Kidney (tissue), 14 donors: Measurements from ENCODE around the gene KASH5. TPM values are rescaled to one million over a fixed set of nuclear protein-coding genes. Genes with fewer than 3 reads are reported as not detected.

Source experiments
- DNase-seq, 5 donors: peaks; one replicate each; pipeline ENCODE4 v3.0.0-alpha.2; 2013 to 2020
- FAIRE-seq: peaks from 2 replicates; lab custom pipeline; 2012; peaks lifted over from hg19 to GRCh38; lab: Jason Lieb, UNC
- H3K27ac ChIP-seq, 2 donors: one replicate each; pipeline ENCODE4 v1.7.0; 2013; ENCODE audit warnings: low read depth in 2 of 2, low read length in 2 of 2, inconsistent platforms in 1 of 2
- H3K27me3 ChIP-seq: one replicate; pipeline ENCODE4 v1.7.1; 2013; ENCODE audit warnings: low read length, inconsistent platforms; ENCODE audit not compliant: control insufficient read depth, insufficient read depth
- H3K36me3 ChIP-seq, 3 donors: one replicate each; pipeline versions ENCODE4 v1.7.0 to v1.7.1; 2013; ENCODE audit warnings: low read length in 3 of 3, control low read depth in 1 of 3, inconsistent platforms in 1 of 3; ENCODE audit not compliant: insufficient read depth in 3 of 3, control insufficient read depth in 2 of 3
- H3K4me1 ChIP-seq, 3 donors: one replicate each; pipeline versions ENCODE4 v1.7.0 to v1.7.1; 2013; ENCODE audit warnings: low read length in 3 of 3, inconsistent platforms in 1 of 3, low read depth in 1 of 3; ENCODE audit not compliant: control insufficient read depth in 2 of 3, insufficient read depth in 2 of 3
- H3K4me3 ChIP-seq, 3 donors: one replicate each; pipeline versions ENCODE4 v1.7.0 to v1.8.1; 2013; ENCODE audit warnings: low read length in 3 of 3, control low read depth in 1 of 3, inconsistent platforms in 1 of 3
- H3K9ac ChIP-seq, 3 donors: one replicate each; pipeline versions ENCODE4 v1.7.0 to v1.7.1; 2013; ENCODE audit warnings: low read length in 3 of 3, control low read depth in 1 of 3, inconsistent platforms in 1 of 3
- H3K9me3 ChIP-seq, 3 donors: one replicate each; pipeline versions ENCODE4 v1.7.0 to v1.7.1; 2013; ENCODE audit warnings: low read length in 3 of 3, control low read depth in 1 of 3, inconsistent platforms in 1 of 3; ENCODE audit not compliant: control insufficient read depth in 2 of 3, insufficient read depth in 1 of 3
- intact Hi-C: fragments of 100-400 bp; cut with DNase I; formaldehyde crosslinking; loops from one replicate; pipeline ENCODE4 v1.11.1; 2022
- polyA plus RNA-seq: library from polyadenylated mRNA; stranded (reverse); fragments of 350-450 nt; fragmentation: Illumina TruSeq; extraction: RNeasy Lipid Tissue Mini Kit (QIAGEN cat#74804); gene quantifications from one replicate; pipeline ENCODE4 v1.2.3, GENCODE V29; 2014; ENCODE audit warnings: low read depth, low replicate concordance; ENCODE audit not compliant: insufficient read depth
- total RNA-seq: library from RNA; stranded (reverse); fragmentation: NEBNext Ultra II Directional; extraction: Animal tissue kit (Norgen Biotek cat#: 25700); gene quantifications from one replicate; pipeline ENCODE4 v1.2.1, GENCODE V29; 2021
- TF ChIP-seq, protein P1 (sequence below): IDR thresholded peaks from 3 replicates; pipeline ENCODE4 v1.5.1; 2012; ENCODE audit warnings: mild to moderate bottlenecking, moderate library complexity, borderline replicate concordance; ENCODE audit not compliant: insufficient read depth; ENCODE audit errors: extremely low read depth
- donor health status: control.
- donor health status: control.
- donor health status: control.
- donor health status: control.
- donor health status: control.
- donor health status: DM: yes; HTN: yes; CAD: no.
- donor health status: Normal renal cell carcinoma (clear cell type).

Gene KASH5
- total and polyA plus RNA-seq, 2 donors from 2014 or later: not detected

DNA sequence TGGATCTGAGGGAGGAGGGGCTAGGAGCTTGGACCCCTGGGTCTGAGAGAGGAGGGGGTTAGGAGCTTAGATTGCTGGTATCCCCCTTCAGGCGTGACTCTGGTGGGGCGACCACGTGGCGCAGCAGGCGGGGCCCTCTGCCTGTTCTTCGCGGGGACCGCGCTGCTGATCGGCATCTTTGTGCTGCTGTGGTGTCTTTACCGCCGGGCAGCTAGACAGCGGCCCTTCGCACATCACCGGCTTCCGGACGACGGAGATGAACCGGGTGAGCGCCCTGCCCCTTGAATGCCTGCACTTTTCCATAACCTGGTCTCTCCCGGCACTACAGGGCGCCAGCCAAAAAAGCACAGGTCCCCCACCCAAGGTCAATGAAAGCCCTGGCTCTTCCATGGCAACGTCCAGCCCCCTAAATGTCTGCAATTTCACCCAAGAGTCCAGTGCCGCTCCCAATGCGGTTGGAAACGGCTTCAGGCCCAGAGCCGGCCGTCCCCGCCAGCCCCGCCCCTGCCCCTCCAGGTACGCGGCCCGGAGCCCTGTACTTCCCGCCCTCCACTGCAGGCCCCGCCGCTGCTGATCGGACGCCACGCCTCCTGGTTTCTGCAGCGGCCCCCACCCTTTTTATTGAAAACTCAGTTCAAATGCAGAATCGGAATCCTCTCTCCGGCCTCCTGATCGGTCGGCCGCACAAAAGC is 40.0 kb downstream of the KASH5 start:
- FAIRE-seq (no peak), DNase-seq (no peak)
- Histone ChIP-seq H3K4me1 (no peaks in the 10 kb centered on the region), H3K27ac (no peak overlapping the region), H3K36me3 (no peaks in the 10 kb centered on the region), H3K9ac (no peak overlapping the region), H3K4me3 (no peak overlapping the region), H3K27me3 (peaks cover 69% of the 10 kb centered on the region), H3K9me3 (no peaks in the 10 kb centered on the region)
- TF ChIP-seq, protein P1, sequence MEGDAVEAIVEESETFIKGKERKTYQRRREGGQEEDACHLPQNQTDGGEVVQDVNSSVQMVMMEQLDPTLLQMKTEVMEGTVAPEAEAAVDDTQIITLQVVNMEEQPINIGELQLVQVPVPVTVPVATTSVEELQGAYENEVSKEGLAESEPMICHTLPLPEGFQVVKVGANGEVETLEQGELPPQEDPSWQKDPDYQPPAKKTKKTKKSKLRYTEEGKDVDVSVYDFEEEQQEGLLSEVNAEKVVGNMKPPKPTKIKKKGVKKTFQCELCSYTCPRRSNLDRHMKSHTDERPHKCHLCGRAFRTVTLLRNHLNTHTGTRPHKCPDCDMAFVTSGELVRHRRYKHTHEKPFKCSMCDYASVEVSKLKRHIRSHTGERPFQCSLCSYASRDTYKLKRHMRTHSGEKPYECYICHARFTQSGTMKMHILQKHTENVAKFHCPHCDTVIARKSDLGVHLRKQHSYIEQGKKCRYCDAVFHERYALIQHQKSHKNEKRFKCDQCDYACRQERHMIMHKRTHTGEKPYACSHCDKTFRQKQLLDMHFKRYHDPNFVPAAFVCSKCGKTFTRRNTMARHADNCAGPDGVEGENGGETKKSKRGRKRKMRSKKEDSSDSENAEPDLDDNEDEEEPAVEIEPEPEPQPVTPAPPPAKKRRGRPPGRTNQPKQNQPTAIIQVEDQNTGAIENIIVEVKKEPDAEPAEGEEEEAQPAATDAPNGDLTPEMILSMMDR: no peak
- intact Hi-C loops: no loop called here

DNA sequence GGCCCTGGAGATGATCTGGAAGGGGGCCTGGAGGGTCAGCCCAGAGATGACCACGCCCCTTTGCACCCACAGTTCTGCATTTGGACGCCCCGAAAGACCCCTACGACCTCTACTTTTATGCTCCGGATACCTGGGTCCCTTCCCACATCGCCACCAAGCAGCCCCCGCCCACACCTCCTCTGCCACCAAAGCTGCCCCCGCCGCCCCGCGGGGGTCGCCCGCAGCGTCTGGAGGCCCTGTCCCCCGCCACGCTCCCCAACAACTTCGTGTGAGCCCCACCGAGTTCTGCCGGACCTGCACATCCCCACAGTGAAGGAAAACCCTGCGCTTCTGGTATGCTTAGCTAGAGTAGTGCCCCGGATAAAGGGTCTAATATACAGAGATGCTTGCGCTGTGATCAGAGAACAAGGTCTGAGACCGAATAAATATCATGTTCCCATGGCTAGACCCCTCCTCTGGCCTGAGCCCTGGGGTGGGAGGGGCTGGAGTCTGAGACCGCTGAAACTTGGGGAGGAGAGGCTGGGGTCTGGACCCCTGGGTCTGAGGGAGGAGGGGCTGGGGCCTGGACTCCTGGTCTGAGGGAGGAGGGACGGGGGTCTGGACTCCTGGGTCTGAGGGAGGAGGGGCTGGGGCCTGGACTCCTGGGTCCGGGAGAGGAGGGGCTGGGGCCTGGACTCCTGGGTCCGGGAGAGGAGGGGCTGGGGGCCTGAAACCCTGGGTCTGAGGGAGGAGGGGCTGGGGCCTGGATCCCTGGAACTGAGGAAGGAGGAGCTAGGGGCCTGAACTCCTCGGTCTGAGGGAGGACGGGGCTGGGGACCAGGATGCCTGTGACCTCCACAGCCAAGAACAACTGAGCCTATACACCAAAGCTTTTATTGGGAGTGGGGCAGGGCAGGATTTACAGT is 40.8 kb downstream of the KASH5 start:
- H3K9ac ChIP-seq: no peak overlapping the region
- H3K4me1 ChIP-seq: no peaks in the 10 kb centered on the region
- FAIRE-seq: no peak
- H3K27ac ChIP-seq: no peak overlapping the region
- DNase-seq: no peak
- H3K36me3 ChIP-seq: no peaks in the 10 kb centered on the region
- H3K27me3 ChIP-seq: peaks cover 71% of the 10 kb centered on the region
- TF ChIP-seq, protein P1: no peak
- H3K9me3 ChIP-seq: no peaks in the 10 kb centered on the region
- no peak overlapping the region for H3K4me3 ChIP-seq
- intact Hi-C loops: no loop called here

DNA sequence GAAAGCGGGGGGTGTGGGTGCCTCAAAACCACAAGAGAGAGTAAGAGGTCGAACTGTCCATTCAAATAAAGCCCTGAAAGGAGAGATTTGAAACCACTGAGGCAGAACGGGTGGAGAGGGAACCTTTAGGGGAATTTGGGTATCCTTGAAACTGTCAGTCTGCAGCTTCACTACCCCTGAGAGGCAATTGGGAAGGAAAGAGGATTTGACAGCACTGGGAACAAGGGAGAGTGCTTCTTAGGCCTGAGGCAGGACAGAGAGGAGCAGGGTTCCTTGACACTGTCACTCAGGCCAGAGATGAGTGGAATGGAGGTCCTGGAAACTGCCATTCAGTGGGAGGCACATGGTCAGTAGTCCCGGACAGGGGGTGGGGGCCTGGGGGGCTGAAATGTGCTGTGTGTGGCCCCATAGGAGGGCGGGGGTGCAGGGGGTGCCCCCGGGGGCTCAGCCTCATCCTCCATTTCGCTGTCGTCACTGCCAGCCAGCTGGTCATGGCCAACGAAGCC is 42.2 kb downstream of the KASH5 start:
- Histone ChIP-seq H3K36me3 (no peaks in the 10 kb centered on the region), H3K27me3 (peaks cover 62% of the 10 kb centered on the region), H3K27ac (no peak overlapping the region), H3K4me1 (no peaks in the 10 kb centered on the region), H3K9ac (no peak overlapping the region), H3K4me3 (no peak overlapping the region), H3K9me3 (no peaks in the 10 kb centered on the region)
- FAIRE-seq (no peak), DNase-seq (no peak)
- intact Hi-C loops: loop anchor here (10.0 kb wide), 1 partner anchor 205 kb away; no protein-coding TSS in a partner anchor
- TF ChIP-seq, protein P1: no peak
